HG03159 (cell line): Measurements from ENCODE around the gene ZC3H8.

Experiments used
- ATAC-seq: cut with Tn5 transposase; IDR thresholded peaks from one replicate; pipeline ENCODE4 v1.9.1; 2021; ENCODE audit warnings: mild to moderate bottlenecking, moderate library complexity; ENCODE audit not compliant: unreplicated experiment

Gene ZC3H8

DNA sequence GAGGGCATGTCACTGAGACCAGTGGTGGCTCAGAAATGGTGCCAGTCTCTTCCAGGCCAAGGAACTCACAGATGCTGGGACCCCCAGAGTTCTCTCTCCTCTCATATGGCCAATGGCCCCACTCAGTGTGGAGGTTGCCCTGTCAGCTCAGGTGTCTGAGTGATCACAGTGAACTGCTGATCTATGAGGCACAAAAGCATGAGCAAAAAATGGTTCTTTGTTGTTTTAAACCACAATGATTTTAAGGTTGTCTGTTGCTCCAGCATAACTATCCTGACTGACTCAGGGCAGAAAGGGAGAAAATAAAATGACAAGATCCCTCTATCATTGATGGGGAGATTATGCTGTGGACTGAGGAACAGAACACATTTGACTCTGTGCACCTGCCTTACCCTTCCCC is 58.9 kb downstream of the ZC3H8 start:
- ATAC-seq, result no peak

DNA sequence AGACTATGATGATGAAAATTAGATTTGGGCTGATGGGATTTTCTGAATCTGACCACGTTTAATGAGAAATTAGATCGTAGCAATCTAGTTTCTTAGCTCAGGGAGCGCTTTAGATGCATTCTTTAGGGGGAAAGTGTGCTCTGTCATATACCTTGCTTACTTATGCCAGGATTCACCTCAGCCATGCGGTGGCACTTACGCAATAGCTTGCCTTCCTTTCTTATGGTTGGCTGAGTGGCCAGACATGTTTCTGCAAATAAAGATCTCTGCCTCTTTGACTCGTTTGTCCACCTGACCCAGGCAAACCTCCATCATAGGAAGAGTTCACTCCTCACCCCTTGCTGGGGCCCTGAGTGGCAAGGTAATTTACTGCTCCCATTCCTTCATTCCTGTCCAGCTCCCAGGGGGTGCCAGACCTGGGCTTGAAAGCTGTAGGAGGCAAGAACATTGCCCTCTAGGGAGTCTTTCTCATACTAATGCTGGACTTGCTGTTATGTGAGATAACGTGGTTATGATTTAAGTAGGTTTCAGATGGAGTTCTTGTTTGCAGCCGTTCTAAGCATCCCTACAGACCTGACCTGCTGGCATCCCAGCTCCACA is 59.6 kb downstream of the ZC3H8 start:
- ATAC-seq, result no peak

DNA sequence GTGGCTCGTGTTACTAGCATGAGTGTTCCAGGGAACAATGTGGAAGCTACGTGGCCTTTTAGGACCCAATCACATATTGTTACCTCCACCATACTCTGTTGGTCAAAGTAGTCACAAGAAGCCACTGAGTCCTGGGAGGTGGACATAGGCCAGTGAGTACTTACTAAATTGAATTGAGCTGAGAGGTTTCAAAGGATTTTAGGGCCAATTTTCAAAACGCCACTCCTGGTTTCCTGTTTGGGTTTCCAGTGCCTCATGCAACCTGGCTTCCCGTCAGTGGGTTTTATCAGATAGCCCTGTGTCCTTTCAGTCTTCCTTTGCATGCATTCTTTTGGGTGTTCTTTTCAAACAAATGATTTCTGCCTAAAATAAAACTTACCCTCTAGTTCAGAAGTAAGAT is 60.4 kb downstream of the ZC3H8 start:
- ATAC-seq, result no peak

DNA sequence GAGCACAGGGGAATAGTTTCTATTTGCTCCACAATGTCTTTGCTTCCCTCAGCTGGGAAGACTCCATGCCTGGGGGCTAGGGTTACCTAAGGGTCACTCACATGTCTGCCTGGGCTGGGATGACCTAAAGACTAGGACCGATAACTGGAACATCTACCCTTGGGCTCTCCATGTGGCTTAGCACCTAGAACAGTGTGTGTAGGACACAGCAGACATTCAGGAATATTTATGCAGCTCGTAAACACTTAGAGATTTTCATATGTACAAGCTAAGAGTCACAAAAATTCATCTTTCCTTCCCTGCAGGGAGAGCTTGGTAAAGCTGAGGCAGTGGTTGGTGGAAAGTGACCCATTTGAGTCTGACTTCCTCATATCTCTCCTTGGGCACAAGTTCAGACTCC is 60.8 kb downstream of the ZC3H8 start:
- no peak for ATAC-seq

DNA sequence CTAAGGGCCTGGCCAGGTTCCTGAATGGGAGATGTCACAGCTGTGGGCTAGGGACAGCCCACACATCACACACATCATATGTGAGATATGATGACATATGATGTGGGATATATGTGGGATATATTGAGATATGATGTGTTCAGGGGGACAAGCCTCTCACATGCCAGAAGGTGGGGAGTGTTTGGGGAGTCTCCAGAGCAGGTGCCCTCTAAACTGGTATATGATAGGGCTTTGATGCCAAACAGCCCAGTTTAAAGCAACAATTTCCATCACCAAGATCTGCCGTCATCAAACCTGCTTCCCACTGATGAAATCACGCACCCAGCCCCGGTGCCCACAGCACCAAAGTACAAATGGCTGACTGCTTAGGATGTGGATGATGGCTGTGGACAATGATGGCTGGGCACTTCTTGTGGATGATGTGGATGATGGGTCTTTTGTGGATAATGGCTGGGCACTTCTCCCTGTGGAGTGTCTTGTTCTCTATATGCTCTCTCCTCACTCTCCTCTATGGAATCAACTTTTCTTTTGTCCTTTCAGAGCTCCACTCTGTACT is 65.8 kb downstream of the ZC3H8 start:
- no peak for ATAC-seq

DNA sequence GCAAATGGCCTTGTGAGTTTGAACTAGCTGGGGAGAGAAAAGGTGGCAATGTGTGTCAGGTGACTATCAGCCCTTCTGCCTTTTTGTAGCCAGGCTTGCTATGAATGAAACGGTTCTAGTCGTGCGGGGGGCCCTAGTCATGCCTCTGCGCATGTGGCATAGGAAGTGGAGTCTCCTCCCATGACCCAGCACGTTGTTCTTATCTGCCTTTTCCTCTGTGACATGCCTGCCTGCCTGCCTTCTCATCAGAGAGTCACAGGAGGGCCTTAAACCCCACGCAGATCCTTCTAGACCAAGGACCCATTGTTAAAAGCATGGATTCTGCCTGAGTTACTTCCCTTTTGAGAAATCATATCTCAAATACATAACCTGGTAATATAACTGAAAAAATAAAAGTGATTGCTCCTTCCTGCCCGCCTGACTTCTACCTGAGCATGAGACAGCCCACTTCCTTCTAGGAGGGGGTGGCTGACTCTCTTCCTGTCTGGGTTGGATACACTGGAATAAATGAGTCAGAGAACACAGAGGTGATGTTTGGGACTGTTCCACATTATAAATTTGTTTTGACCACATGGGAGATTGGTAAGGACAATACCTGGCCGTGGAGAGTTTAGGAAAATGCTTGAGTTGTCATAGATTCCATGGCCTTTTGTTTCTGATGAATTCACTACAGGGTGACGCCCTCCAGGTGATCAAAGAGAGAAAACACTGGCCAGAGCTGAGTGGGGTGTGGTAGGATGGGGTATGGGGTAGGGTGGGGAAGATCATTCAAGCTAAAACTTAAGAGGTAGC is 66.8 kb downstream of the ZC3H8 start:
- ATAC-seq, result no peak

DNA sequence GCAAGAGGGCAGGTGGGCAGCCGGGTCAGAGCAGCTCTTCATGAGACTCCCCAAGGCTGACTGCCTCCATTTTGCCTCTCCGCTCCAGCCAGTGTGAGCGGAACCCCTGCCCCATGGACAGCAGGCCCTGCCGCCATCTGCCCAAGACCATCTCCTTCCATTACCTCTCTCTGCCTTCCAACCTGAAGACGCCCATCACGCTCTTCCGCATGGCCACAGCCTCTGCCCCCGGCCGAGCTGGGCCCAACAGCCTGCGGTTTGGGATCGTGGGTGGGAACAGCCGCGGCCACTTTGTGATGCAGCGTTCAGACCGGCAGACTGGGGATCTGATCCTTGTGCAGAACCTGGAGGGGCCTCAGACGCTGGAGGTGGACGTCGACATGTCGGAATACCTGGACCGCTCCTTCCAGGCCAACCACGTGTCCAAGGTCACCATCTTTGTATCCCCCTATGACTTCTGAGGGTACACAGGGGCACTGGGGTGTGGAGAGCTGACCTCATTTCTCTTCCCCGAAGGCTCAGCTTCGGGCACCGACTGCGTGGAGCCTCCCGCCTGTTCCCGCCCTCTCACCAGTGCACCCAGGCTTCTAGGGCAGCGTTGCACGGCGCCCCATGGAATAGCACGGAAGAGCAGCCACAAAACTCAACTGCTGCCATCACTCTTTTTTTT is 67.7 kb downstream of the ZC3H8 start:
- no peak for ATAC-seq

DNA sequence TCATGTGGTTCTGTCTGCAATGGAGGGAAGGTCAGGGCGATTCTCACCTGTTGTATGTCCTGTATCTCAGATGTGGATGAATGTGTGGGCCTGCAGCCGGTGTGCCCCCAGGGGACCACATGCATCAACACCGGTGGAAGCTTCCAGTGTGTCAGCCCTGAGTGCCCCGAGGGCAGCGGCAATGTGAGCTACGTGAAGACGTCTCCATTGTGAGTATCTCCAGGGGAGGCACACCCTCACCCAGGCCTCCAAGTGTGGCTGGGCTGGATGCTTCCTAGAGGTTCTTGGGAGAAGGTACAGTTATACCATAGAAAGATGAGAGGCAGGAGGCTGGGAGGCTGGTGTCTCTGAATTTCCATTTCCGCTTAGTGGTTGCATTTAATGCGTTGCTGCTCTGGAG is 69.7 kb downstream of the ZC3H8 start:
- ATAC-seq, result no peak

DNA sequence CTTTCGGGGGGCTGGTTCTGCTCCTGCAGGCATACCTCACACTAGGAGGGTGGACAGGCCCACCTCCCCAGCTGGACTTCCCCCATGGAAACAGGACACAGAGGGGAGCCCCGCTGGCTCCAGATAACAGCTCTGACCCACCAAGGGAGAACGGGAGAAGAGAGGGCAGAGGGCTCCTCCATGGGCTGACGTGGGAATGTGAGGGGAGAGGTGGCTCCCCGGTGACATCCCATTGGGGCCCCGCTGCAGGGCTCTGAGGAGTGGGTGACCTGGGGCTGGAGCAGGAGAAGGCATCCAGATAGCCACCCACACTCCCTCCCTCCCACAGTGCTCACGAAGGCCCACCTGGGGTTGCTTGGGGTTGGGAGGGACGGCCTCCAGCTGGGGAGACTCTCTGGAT is 70.7 kb downstream of the ZC3H8 start:
- ATAC-seq, result no peak

DNA sequence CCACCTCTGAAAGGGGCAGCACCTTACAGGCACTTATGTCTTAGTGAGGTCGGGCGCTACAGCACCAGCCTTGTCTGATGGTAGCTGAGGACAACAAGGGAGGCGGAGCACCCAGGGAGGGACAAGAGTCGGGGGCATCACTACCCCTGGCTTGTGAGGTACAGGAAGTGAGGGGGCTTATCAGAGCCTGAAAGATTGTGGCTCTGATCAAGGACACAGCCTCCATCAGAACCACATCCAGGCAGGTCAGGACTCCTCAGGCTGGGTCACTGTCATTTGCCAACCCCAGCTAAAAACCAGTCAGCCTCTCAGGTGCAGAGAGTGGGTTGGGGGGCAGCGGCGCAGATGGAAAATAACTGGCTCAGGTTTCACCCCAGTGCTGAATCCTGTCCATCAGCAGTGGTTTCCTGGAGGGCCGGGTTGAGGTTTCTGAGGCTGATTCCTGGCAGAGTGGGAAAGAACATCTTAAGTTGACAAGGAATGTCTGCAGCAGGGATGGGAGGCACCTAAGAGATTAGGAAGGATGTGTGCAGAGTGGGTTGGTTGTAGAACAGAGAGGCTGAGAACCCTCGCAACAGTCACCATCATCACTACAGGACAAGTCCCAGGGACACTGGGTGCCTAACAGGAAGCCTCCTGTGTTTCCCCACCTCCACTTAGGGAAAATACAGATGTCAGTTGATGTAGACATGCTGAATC is 71.4 kb downstream of the ZC3H8 start:
- ATAC-seq, result no peak

DNA sequence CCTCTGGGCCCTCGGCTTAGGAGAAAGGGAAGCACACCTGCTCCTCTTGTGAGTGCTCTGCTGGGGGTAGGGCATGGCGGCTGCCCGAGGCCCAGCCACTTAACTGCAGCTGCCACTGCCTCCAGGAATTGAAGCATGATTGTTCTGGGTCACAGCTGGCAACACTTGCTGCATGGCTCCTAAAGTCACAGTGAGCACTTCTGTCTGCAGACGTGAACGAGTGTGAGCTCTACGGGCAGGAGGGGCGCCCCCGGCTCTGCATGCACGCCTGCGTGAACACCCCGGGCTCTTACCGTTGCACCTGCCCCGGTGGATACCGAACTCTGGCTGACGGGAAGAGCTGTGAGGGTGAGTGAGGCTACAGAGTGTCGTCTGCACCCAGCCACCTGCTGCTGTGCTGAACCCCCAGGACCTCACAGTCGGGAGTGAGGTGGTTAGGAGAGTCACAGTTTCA is 72.2 kb downstream of the ZC3H8 start:
- ATAC-seq, result no peak

DNA sequence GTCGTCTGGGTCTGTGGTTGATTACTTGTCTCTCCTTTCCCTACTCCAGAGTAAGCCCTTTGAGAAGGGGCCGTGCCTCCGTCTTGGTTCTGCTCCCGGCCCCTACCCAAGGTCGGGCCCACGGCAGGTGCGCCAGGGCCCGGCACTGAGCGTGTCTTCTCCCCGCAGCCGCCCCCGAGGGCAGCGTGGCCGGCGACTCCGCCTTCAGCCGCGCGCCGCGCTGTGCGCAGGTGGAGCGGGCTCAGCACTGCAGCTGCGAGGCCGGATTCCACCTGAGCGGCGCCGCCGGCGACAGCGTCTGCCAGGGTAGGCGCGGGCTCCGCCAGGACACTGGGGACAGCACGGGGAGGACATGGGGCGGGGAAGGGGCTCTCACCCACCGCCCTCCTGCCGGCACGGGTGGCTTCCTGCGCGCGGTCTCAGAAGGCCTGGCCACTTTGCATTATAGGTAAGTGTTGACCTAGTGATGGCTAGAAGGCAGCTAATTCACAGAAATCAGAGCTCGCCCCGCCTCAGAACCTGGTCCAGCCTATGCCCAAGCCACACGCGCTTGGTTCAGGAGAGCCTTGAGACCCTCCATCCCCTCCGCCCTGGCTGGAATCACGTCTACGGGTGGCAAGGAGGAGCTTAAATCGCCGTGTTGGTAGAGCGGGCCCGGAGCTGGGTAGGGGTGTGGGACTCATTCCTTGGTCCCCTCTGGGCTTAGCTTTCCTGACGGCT is 73.1 kb downstream of the ZC3H8 start:
- no peak for ATAC-seq

DNA sequence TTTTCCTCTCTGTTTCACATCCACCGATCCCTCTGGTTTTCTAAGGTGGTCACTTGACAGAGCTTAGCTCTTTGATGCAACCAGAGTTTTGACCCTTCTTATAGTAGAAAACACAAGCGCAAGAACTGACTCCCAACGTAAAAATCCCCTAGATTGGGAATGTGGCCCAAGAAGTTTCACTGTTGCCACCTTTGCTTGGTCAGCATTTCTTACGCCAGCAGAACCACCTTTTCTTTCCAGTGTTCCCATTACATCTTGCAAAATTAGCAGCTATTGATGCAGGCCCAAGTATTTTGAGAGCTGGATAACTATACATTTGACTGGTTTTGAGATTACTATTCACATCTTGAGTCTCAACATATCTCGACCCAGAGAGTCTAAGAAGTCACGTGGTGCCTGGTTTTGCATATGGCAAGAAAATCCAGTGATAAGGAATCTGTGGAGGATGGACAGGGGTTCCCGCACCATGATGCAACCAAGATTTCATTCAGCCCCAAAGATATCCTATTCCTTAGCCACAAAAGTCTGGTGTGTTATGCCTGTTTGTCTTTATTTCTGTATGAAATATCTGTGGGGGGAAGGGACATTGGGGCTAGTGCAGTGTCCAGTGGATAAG is 78.8 kb downstream of the ZC3H8 start:
- no peak for ATAC-seq

DNA sequence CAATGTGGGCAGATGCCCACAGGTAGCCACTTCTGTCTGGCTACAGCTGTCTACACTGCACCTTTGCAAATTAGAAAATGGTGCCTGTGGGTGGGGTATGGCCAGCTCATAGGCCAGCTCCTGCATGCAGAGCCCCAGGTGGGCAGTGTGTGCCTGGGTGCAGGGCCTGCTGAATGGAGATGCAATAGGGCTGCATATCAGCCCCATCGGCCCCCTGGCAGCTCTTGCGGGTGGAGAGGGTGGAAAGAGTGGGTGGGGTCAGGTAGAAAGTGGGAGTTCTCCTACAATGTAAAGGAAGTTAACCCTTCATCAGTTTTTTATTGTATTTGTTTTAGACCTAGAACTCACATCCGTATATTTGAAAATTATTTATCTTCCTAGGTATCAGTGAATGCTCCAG is 79.5 kb downstream of the ZC3H8 start:
- ATAC-seq, result no peak

DNA sequence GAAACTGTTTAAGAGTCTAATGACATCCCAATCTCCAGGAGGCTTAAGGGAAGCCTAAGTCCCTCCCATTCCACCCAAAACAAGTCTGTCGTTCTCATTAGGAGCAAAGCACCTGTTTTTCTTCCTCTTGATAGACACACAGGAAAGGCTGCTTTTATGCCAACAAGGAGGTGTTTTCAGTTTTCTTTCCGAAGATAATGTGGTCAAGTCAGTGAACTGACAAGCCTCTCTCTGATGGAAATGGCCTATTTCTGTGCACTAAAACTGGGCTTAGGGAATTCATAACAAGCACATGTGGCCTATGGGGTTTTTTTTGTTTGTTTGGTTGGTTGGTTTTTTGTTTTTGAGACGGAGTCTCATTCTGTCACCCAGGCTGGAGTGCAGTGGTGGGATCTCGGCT is 80.5 kb downstream of the ZC3H8 start:
- no peak for ATAC-seq

DNA sequence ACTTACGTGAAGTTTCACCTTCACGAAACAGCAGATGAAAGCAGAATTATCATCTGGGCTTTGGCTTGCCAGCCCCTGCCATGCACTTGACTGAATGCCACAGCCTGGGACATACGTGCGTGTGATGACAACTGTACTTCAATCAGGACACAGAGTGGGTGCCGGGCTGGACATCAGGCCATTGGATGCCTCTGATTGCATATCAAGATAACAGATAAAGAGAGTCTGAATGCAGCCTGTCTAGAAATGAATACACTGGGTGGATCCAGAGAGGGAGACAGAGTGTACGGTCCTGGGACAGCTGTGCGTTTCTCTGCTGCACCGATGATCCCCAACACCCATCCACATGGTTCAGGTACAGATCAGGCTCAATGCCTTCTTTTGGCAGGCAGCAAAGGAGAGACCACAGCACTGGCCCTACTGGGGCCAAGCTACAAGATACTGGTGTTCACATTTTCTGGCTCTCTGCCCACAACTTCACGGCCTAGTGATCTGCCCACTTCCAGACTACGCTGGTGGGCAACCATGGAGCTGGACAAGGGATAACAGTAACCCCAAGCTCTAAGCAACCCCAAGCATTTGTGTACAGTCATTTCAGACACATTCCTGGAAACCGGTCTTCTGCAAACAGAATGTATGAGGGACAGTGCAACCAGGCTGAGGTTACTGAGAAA is 81.1 kb downstream of the ZC3H8 start:
- no peak for ATAC-seq

DNA sequence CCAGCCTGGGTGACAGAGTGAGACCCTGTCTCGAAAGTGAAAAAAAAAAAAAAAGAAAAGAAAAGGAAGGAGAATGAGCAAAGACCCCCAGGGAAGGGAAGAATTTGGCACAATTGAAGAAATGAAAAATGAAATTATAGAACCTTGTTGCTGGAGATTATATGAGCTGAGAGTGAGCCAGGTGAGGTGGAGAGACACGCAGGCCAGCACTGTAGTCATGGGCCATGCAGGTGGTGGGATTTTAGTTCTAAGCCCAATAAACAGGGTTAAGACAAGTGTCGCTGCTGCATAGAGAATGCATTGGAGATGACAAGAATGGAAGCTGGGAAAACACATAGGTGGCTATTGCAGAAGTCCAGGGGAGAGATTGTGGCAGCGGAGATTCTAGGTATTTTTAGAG is 84.3 kb downstream of the ZC3H8 start:
- no peak for ATAC-seq

DNA sequence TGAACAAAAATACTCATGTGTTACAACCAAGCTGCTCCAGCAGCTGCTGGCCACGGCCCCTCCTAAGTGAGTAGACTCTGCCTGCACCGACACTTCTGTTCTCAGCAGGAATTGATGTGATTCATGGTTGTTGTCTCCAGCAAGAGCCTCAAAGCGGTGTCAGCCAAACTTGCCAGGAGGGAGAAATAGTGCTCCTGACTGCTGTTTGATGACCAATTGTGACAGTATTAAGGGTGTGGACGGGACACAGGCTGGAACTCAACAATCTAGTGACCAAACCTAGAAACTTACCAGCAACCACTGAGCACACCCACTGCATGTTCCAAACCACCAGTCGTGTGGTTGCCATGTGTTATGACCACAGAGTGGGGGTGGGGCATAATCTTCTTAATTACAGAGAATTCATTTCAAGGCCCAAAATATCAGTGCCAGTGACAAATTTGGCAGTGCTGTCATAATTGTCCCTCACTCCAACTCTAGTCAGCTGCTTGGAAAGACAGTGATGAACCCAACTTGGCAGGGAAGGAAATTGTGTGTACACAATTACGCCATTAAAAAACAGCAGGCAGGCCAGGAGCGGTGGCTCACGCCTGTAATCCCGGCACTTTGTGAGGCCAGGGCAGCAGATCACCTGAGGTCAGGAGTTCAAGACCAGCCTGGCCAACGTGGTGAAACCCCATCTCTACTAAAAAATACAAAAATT is 86.3 kb downstream of the ZC3H8 start:
- no peak for ATAC-seq
